GM10266 (cell line): ENCODE measurements around the gene PSMB2.

Experiments used
- DNase-seq: peaks from one replicate; pipeline ENCODE4 v3.0.0; 2012; ENCODE audit errors: extremely low spot score
- CTCF ChIP-seq: IDR thresholded peaks from 2 replicates; pipeline ENCODE4 v1.5.1; 2012; ENCODE audit warnings: mild to moderate bottlenecking, low read depth; ENCODE audit not compliant: control insufficient read depth, insufficient read depth; ENCODE audit errors: missing control alignments

PSMB2 gene

GRCh38 chr1:35605071-35605866, 36.1 kb downstream of the PSMB2 start:
- DNase-seq: no peak
- no peak for TF ChIP-seq CTCF

- no peak for DNase-seq
- no peak for TF ChIP-seq CTCF
Measured at GRCh38 chr1:35603941-35604340, 37.4 kb downstream of the PSMB2 start.

GRCh38 chr1:35603468-35603867, 37.9 kb downstream of the PSMB2 start:
- no peak for DNase-seq
- TF ChIP-seq CTCF: no peak

GRCh38 chr1:35600593-35600992, 40.7 kb downstream of the PSMB2 start:
- no peak for DNase-seq
- no peak for TF ChIP-seq CTCF

- no peak for DNase-seq
- no peak for TF ChIP-seq CTCF
Measured at GRCh38 chr1:35599411-35599810, 41.9 kb downstream of the PSMB2 start.

- no peak for TF ChIP-seq CTCF
Measured at GRCh38 chr1:35598895-35599294, 42.4 kb downstream of the PSMB2 start.

GRCh38 chr1:35597870-35598269, 43.5 kb downstream of the PSMB2 start:
- no peak for TF ChIP-seq CTCF
- no peak for DNase-seq

More at GRCh38 chr1:35598895-35599294, 42.4 kb downstream of the PSMB2 start:
- no peak for DNase-seq
